ENCODE results near the gene DAP.
A peak's percentile ranks its signal among the peaks of the same experiment; 100 is the strongest.

DAP gene

GRCh38 chr5:10690460-10691440, 70.3 kb downstream of the DAP start:
- no peak for DNase-seq (ENCODE audit: low read depth)
- no peak overlapping the region for H3K4me3 ChIP-seq (ENCODE audit: low read length)
- TF ChIP-seq CTCF (conservative IDR thresholded peaks at IDR 0.05; ENCODE audit: low read depth, low read length): no peak

- H3K4me3 ChIP-seq (ENCODE audit: low read length): no peak overlapping the region
- no peak for DNase-seq (ENCODE audit: low read depth)
Measured at GRCh38 chr5:10689391-10690081, 71.5 kb downstream of the DAP start.

GRCh38 chr5:10688651-10689171, 72.3 kb downstream of the DAP start:
- DNase-seq (ENCODE audit: low read depth): no peak
- no peak overlapping the region for H3K4me3 ChIP-seq (ENCODE audit: low read length)
- TF ChIP-seq CTCF (conservative IDR thresholded peaks at IDR 0.05; ENCODE audit: low read depth, low read length): no peak

More at GRCh38 chr5:10689391-10690081, 71.5 kb downstream of the DAP start:
- peak; percentile 48 for TF ChIP-seq CTCF (conservative IDR thresholded peaks at IDR 0.05; ENCODE audit: low read depth, low read length)

- no peak overlapping the region for H3K4me3 ChIP-seq (ENCODE audit: low read length)
- DNase-seq (ENCODE audit: low read depth): no peak
- TF ChIP-seq CTCF (conservative IDR thresholded peaks at IDR 0.05; ENCODE audit: low read depth, low read length): no peak
Measured at GRCh38 chr5:10686890-10687289, 74.1 kb downstream of the DAP start.

GRCh38 chr5:10685115-10685521, 75.9 kb downstream of the DAP start:
- no peak overlapping the region for H3K4me3 ChIP-seq (ENCODE audit: low read length)
- no peak for DNase-seq (ENCODE audit: low read depth)
- TF ChIP-seq CTCF (conservative IDR thresholded peaks at IDR 0.05; ENCODE audit: low read depth, low read length): no peak

GRCh38 chr5:10684303-10685086, 76.5 kb downstream of the DAP start:
- no peak overlapping the region for H3K4me3 ChIP-seq (ENCODE audit: low read length)
- no peak for DNase-seq (ENCODE audit: low read depth)
- no peak for TF ChIP-seq CTCF (conservative IDR thresholded peaks at IDR 0.05; ENCODE audit: low read depth, low read length)

Data from retinal pigment epithelial cell (primary cell).